ENCODE data around the gene CX3CR1.

Gene CX3CR1

GRCh38 chr3:39222939-39223338 is 56.9 kb downstream of the CX3CR1 start:
- no peaks in the 10 kb centered on the region for H3K36me3 ChIP-seq (ENCODE audit: insufficient read depth, low read length)
- H3K27ac ChIP-seq (ENCODE audit: low read depth, low read length), result no peak overlapping the region
- H3K4me3 ChIP-seq (ENCODE audit: low read depth, low read length), result no peak overlapping the region
- H3K79me2 ChIP-seq (ENCODE audit: control insufficient read depth, insufficient read depth, low read length, unreplicated experiment), result no peaks in the 10 kb centered on the region
- no peak overlapping the region for H2AFZ ChIP-seq (ENCODE audit: low read length, unreplicated experiment)
- H3K4me1 ChIP-seq (ENCODE audit: control insufficient read depth, insufficient read depth, low read length, unreplicated experiment), result no peaks in the 10 kb centered on the region
- peaks cover 74% of the 10 kb centered on the region for H3K27me3 ChIP-seq (ENCODE audit: insufficient read depth, low read length)

DNA sequence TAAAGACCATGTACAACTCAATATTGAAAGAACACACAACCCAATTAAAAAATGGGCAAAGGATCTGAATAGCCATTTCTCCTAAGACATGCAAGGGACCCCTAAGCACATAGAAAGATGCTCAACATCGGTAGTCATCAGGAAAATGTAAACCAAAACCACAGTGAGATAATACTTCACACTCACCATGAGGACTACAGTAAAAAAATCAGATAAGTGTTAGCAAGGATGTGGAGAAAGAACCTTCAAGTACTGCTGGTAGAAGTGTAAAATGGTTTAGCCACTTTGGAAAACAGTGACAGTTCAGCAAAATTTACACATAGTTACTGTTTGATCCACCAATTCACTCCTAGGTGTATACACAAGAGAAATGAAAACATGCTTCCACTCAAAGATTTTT is 57.4 kb downstream of the CX3CR1 start:
- Histone ChIP-seq H3K27me3 (ENCODE audit: insufficient read depth, low read length) (peaks cover 79% of the 10 kb centered on the region), H3K27ac (ENCODE audit: low read depth, low read length) (no peak overlapping the region), H3K79me2 (ENCODE audit: control insufficient read depth, insufficient read depth, low read length, unreplicated experiment) (no peaks in the 10 kb centered on the region), H3K4me1 (ENCODE audit: control insufficient read depth, insufficient read depth, low read length, unreplicated experiment) (no peaks in the 10 kb centered on the region), H3K36me3 (ENCODE audit: insufficient read depth, low read length) (no peaks in the 10 kb centered on the region), H2AFZ (ENCODE audit: low read length, unreplicated experiment) (no peak overlapping the region), H3K4me3 (ENCODE audit: low read depth, low read length) (no peak overlapping the region)

- H3K79me2 ChIP-seq (ENCODE audit: control insufficient read depth, insufficient read depth, low read length, unreplicated experiment), result no peaks in the 10 kb centered on the region
- H3K27me3 ChIP-seq (ENCODE audit: insufficient read depth, low read length), result peaks cover 89% of the 10 kb centered on the region
- H3K4me3 ChIP-seq (ENCODE audit: low read depth, low read length), result no peak overlapping the region
- H3K27ac ChIP-seq (ENCODE audit: low read depth, low read length), result no peak overlapping the region
- no peaks in the 10 kb centered on the region for H3K36me3 ChIP-seq (ENCODE audit: insufficient read depth, low read length)
- H2AFZ ChIP-seq (ENCODE audit: low read length, unreplicated experiment), result no peak overlapping the region
- H3K4me1 ChIP-seq (ENCODE audit: control insufficient read depth, insufficient read depth, low read length, unreplicated experiment), result no peaks in the 10 kb centered on the region
Observed at GRCh38 chr3:39221141-39221530, 58.7 kb downstream of the CX3CR1 start.

GRCh38 chr3:39220407-39221140 is 59.3 kb downstream of the CX3CR1 start:
- Histone ChIP-seq H3K4me3 (ENCODE audit: low read depth, low read length) (no peak overlapping the region), H3K36me3 (ENCODE audit: insufficient read depth, low read length) (no peaks in the 10 kb centered on the region), H3K27ac (ENCODE audit: low read depth, low read length) (no peak overlapping the region), H3K27me3 (ENCODE audit: insufficient read depth, low read length) (peaks cover 89% of the 10 kb centered on the region), H3K4me1 (ENCODE audit: control insufficient read depth, insufficient read depth, low read length, unreplicated experiment) (no peaks in the 10 kb centered on the region), H3K79me2 (ENCODE audit: control insufficient read depth, insufficient read depth, low read length, unreplicated experiment) (no peaks in the 10 kb centered on the region), H2AFZ (ENCODE audit: low read length, unreplicated experiment) (no peak overlapping the region)

GRCh38 chr3:39219702-39220101 is 60.1 kb downstream of the CX3CR1 start:
- H3K36me3 ChIP-seq (ENCODE audit: insufficient read depth, low read length), result no peaks in the 10 kb centered on the region
- no peak overlapping the region for H2AFZ ChIP-seq (ENCODE audit: low read length, unreplicated experiment)
- H3K4me3 ChIP-seq (ENCODE audit: low read depth, low read length), result no peak overlapping the region
- H3K4me1 ChIP-seq (ENCODE audit: control insufficient read depth, insufficient read depth, low read length, unreplicated experiment), result no peaks in the 10 kb centered on the region
- peaks cover 82% of the 10 kb centered on the region for H3K27me3 ChIP-seq (ENCODE audit: insufficient read depth, low read length)
- no peak overlapping the region for H3K27ac ChIP-seq (ENCODE audit: low read depth, low read length)
- H3K79me2 ChIP-seq (ENCODE audit: control insufficient read depth, insufficient read depth, low read length, unreplicated experiment), result no peaks in the 10 kb centered on the region

GRCh38 chr3:39216176-39216790 is 63.6 kb downstream of the CX3CR1 start:
- Histone ChIP-seq H3K27ac (ENCODE audit: low read depth, low read length) (no peak overlapping the region), H3K27me3 (ENCODE audit: insufficient read depth, low read length) (peaks cover 69% of the 10 kb centered on the region), H2AFZ (ENCODE audit: low read length, unreplicated experiment) (no peak overlapping the region)

DNA sequence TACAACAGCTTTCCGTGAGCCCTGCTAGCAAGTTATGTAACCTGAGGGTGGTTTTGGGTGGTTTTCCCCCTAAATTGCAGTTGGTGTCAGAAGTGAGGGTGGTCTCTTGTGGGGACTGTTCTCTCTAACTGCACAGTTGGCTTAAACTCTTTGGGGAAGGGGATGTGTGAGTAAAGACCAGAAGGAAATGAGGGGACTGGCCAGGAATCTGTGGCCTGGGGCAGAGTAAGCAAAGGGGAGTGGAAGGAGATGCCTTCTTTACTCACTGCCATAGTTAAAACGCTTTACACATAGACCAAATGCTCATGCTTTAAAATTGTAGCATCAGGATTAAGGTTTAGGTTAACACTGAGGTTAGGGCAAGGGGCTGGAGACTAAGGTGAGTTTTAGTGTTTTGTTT is 66.2 kb downstream of the CX3CR1 start:
- no peaks in the 10 kb centered on the region for H3K36me3 ChIP-seq (ENCODE audit: insufficient read depth, low read length)
- no peak overlapping the region for H2AFZ ChIP-seq (ENCODE audit: low read length, unreplicated experiment)
- H3K4me1 ChIP-seq (ENCODE audit: control insufficient read depth, insufficient read depth, low read length, unreplicated experiment), result no peaks in the 10 kb centered on the region
- H3K27me3 ChIP-seq (ENCODE audit: insufficient read depth, low read length), result peaks cover 51% of the 10 kb centered on the region
- H3K27ac ChIP-seq (ENCODE audit: low read depth, low read length), result no peak overlapping the region
- no peaks in the 10 kb centered on the region for H3K79me2 ChIP-seq (ENCODE audit: control insufficient read depth, insufficient read depth, low read length, unreplicated experiment)
- H3K4me3 ChIP-seq (ENCODE audit: low read depth, low read length), result no peak overlapping the region

More at GRCh38 chr3:39216176-39216790, 63.6 kb downstream of the CX3CR1 start:
- H3K4me1 ChIP-seq (ENCODE audit: control insufficient read depth, insufficient read depth, low read length, unreplicated experiment), result no peaks in the 10 kb centered on the region
- H3K36me3 ChIP-seq (ENCODE audit: insufficient read depth, low read length), result no peaks in the 10 kb centered on the region
- no peaks in the 10 kb centered on the region for H3K79me2 ChIP-seq (ENCODE audit: control insufficient read depth, insufficient read depth, low read length, unreplicated experiment)
- H3K4me3 ChIP-seq (ENCODE audit: low read depth, low read length), result no peak overlapping the region
